Fibroblast of gingiva (primary cell): ENCODE data around the gene ZNF862.

Source experiments
- DNase-seq: peaks from one replicate; pipeline ENCODE4 v3.0.0-alpha.2; 2011; ENCODE audit warnings: low read depth

Gene ZNF862

GRCh38 chr7:149811831-149812490, 26.2 kb upstream of the ZNF862 start:
- no peak for DNase-seq

DNA sequence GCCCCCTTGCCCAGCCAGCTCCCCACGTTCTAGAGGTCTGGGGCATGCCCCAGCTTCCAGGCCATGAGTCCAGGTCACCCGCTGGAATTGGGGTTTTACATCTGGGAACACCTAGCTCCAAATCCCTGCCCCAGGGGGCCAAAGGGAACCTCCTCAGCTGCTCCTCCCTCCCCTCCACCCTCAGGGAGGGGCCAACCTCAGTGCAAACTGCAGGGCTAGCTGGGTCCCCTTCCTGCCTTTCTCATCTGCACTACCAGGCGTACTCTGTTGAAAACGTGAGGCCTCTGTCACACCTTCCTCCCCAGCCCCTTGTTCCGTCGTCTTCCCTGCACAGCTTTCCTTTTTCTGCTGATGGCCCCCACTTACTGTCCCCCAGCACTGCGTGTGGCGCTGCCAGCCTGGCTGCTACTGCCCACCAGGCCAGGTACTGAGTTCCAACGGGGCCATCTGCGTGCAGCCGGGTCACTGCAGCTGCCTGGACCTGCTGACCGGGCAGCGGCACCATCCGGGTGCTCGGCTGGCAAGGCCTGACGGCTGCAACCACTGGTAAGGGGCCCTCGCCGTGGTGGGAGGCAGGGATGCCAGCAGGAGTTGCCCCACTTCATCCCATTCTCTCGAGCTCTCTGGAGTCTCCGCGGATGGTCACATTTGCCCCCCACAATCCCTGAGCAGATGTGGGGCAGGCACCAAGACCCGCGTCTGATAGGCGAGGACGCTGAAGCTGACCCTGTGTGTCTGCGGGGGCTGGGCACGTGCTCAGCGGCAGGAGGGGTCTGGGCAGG, 24.7 kb upstream of the ZNF862 start:
- no peak for DNase-seq

- DNase-seq = no peak
Observed at GRCh38 chr7:149814494-149814893, 23.7 kb upstream of the ZNF862 start.

DNA sequence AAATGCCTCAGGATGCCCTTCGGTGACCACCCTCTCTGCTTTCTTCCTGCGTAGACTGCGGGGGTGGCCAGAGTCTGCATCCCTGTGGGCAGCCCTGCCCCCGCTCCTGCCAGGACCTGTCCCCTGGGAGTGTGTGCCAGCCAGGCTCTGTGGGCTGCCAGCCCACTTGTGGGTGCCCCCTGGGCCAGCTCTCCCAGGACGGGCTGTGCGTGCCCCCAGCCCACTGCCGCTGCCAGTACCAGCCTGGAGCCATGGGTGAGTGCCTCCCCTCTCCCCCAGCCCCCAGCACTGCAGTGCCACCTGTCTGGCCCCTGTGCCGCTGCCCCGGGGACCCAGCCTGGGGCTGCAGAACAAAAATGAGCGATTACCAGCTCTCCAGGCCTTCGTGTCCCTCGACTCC, 23.1 kb upstream of the ZNF862 start:
- no peak for DNase-seq

GRCh38 chr7:149815661-149816266, 22.4 kb upstream of the ZNF862 start:
- DNase-seq = no peak

- DNase-seq = no peak
Observed at GRCh38 chr7:149816267-149816751, 21.9 kb upstream of the ZNF862 start.

DNA sequence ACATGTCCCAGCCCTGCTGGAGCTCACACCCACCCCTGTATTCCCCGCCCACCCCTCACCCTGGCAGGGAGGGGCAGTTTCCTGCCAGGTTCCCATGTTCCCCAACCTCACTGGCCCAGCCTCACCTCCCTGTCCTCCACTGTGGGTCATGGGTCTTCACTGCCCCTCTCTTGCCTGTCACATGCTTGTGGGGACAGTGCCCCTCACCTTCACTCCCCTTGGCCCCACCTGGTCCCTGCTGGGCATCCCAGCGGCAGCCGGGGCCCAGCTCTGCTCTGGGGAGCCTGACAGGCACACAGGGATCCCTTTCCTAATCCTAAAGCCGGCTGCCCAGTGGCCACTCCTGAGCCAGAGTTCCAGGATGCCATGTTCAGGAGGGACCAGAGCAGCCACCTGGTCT, 21.4 kb upstream of the ZNF862 start:
- DNase-seq = no peak

DNA sequence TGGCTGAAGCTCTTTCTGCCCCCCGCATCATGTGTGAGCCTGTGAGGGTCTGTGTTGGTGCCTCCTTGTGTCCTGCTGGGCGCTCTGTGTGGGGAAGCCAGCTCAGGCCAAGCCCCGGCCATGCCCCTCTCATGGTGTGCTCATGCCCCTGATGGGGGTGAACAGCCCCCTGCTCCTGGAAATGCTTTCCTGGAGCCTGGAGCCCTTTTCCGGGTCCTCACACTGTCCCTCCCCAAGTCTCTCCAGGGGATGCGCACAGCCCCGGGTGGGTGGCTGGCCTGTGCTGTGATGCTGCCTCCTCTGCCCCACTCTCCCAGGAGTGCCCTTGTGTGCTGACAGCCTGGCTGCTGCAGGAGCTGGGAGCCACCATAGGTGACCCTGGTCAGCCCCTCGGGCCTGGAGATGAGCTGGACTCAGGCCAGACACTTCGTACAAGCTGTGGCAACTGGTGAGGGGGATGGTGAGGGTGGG, 20.8 kb upstream of the ZNF862 start:
- DNase-seq = no peak

DNA sequence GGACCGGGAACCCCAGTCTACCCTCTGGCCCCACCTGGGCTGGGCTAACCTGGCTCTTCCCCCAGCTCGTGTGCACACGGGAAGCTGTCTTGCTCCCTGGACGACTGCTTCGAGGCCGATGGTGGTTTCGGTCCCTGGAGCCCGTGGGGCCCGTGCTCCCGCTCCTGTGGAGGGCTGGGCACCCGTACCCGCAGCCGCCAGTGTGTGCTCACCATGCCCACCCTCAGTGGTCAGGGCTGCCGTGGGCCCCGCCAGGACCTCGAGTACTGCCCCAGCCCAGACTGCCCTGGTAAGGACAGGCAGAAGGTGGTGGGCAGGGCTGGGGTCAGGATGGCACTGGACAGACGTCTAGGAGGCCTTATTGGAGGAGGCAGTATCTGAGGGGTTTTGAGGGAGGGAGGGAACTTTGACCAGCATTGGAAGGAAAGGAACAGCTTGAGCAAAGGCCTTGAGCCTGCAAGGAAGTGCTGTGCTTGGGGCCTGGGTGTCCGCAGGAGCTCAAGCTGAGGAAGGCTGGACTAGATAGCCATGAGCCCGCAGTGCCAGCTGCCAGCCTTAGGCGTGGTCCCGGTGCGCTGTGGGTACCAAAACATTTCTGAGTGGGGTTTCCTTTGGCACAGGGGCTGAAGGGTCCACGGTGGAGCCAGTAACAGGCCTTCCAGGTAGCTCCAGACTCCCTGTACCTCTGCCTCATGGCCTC, 20.2 kb upstream of the ZNF862 start:
- no peak for DNase-seq

DNA sequence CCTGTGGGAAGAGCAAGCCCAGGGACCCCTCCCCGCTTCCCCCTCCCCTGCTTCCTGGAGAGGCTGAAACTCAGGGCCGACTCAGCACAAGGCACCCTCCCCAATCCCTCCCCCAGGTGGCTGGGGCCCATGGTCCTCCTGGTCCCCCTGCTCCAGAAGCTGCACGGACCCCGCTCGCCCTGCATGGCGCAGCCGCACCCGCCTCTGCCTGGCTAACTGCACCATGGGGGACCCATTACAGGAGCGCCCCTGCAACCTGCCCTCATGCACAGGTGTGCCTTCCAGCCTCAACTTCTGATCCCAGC, 19.7 kb upstream of the ZNF862 start:
- DNase-seq = no peak

GRCh38 chr7:149819141-149819960, 18.8 kb upstream of the ZNF862 start:
- DNase-seq = no peak

- no peak for DNase-seq
Observed at GRCh38 chr7:149819961-149820340, 18.2 kb upstream of the ZNF862 start.

GRCh38 chr7:149820622-149821190, 17.5 kb upstream of the ZNF862 start:
- DNase-seq = no peak

DNA sequence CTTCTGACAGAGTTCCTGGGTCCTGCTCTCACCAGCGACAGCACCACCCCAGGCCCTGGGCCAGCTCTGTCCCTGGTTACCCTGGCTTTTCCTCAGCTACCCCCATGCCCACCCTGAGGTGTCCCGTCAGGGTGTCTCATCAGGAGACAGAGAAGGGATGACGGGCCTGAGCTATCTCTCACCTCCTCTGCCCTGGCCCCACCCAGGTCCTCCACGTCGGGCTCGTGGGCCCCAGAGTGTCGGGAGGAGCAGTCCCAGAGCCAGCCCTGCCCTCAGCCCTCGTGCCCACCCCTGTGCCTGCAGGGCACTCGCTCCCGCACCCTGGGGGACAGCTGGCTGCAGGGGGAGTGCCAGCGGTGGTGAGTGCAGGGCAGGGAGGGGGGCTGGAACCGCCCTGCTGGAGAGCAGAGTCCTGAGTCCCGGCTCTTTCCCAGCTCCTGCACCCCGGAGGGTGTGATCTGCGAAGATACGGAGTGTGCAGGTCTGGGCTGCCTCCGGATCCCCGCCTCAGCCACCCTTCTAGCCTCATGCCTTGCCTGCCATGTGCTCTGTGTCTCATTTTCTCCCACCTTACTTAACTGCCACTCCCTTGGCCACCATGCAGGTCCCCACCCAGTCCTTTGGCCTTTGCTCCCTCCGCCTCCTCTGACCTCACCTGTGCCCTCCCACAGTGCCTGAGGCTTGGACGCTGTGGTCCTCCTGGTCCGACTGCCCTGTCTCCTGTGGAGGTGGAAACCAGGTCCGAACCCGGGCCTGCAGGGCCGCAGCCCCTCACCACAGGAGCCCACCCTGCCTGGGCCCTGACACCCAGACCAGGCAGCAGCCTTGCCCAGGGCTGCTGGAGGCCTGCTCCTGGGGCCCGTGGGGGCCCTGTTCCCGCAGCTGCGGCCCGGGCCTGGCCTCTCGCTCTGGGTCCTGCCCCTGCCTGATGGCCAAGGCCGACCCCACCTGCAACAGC, 16.7 kb upstream of the ZNF862 start:
- DNase-seq = no peak

GRCh38 chr7:149822353-149822943, 15.7 kb upstream of the ZNF862 start:
- DNase-seq = no peak

DNA sequence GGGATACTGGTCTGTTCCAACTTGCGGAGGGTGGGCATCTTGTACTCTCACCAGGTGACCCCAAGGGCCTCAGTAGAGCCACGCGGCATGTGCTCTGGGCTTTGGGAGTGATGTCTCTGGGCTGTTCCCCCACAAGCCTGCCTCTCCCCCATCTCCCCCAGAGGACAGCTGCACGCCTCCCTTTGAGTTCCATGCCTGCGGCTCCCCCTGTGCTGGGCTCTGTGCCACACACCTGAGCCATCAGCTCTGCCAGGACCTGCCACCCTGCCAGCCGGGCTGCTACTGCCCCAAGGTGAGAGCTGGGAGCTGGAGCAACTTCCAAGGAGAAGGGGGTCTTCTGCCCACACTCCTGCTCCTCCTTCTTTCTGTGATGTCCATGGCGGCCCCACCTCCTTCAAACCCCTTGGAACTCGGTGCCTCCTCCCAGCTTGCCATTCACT, 15.0 kb upstream of the ZNF862 start:
- DNase-seq = no peak

- no peak for DNase-seq
Observed at GRCh38 chr7:149823631-149824199, 14.5 kb upstream of the ZNF862 start.

- DNase-seq = no peak
Observed at GRCh38 chr7:149824301-149824741, 13.9 kb upstream of the ZNF862 start.
